HT1080 (cell line): ENCODE results near the gene MOCOS. TPM values are rescaled to one million over a fixed set of nuclear protein-coding genes. Genes with fewer than 3 reads are reported as not detected.
A peak's percentile ranks its signal among the peaks of the same experiment; 100 is the strongest.

Experiments
- DNase-seq: peaks from one replicate; pipeline ENCODE4 v3.0.0-alpha.2; 2015; ENCODE audit warnings: low read depth
- total RNA-seq: library from RNA; depleted of rRNA; stranded (reverse); fragments of >200 nt; shearing (Covaris generic); gene quantifications from 2 replicates; pipeline ENCODE4 v1.2.3, GENCODE V29; 2014

Gene MOCOS
- total RNA-seq, 1 experiment from 2014 or later: 12.2 TPM

DNA sequence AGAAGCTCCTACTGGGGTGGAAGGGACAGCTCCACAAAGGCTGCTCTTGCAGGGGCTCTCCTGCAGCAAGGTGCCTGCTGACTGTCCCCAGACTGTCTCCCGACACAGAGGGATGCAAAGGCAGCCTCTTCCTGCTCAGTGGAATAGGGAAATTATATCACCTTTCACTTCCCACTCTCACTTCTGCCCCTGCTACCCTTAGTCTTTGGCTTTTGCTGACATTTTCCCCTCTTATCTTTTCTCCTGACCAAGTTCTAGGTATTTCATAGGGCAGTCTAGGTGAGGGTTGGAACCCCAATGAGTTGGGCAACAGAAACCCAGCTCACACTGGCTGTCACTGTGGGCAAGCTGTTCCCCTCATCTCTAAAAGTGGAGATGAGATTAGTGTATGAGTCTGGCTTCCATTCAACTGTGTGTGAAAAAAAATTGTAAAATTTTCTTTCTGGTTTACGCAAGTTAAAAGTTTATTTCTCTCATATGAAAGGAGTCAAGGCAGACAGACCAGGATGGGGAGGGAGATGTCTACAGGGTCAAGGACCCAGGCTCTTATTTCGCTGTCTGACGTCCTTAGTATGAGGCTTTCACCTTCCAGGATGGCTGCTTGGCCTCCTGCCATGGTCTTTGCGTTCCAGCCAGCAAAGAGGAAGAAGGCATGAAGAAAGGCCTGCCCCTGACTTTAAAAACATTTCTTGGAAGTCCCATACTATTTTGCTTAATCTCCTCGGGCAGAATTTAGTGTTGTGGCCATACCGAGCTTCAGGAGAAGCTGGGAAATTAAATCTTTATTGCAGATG is 7.5 kb upstream of the MOCOS start:
- DNase-seq: peak; percentile 59

DNA sequence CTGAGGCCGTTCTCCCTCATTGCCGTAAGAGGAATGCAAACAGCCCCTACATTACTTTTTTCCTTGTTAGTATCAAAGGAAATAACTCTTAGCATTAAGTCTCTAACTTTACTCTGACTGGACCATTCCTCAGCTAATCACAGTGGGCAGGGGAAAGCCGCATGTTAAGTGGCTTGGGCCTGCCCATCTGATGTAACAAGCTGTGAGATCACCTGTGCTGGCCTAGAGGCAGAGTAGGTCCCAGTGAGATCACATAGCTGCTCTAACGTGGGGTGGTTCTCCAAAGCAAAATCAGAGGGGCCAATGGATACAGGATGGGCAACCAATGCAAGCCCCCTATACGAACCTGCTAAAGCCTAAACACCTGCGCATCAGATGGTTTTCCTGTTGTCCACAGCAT is 5.9 kb upstream of the MOCOS start:
- DNase-seq: no peak

DNA sequence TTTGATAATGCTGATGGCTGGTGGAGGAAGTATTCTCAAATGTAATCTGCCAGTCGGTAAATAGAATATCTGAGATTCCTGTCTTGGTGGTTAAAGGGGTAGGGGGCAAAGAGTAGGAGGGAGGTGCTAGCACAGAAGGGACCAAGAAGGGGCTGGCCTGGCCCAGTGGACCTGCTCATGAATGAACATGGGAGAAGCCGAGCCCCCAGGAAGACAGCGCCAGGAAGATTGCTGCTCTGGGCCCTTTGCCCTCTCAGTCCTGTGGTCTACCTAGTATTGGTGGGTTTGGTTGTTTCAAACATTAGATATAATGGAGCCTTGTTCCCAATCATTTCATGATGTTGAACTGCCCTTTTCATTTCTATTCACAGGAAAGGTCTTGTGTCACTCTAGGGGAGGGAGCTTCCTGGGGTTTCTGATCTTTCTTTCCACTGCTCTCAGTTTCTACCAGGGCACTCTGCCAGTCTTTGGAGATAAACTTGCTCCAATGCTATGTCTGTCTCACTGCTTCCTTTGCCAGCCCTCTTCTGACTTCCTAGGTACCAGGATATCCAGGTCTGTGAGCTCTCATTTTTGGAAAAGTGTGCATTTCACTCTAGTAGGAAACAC is 5.3 kb upstream of the MOCOS start:
- no peak for DNase-seq

DNA sequence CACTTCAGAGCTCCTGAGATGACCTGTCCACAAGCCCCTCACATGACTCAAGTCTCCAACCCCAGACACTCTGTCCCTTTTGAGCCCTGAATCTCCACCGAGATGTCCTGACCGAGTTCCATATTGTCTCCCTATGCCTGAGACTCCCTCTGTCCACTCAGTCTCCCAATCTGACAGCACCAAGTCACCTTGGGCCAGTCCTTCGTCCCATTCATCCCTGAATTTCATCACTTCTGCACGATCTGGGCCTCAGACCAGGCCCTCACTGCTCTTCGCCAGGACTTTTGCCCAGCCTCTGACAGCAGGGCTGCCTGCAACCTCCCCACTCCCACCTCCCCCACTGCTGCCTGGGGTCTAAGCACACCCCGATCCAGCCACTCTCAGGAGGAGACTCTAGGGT is 4.3 kb upstream of the MOCOS start:
- no peak for DNase-seq

DNA sequence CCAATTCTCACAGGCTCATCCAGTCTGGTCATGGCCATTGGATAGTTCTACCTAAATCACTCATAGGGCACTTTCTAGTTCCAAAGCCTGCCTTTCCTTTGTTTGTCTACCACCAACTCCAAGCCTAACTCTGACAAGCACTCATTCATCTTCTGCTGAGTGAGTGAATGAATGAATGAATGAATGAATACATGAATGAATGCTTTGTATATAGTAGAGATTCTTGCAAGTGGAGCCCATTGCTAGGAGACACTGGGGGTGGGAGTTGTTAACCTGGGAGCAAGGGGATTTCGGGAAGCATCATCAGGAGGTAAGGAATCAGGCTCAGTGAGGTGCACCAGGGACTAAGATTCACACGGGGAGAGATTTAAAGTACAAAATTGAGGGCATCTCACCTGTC is 3.3 kb upstream of the MOCOS start:
- no peak for DNase-seq

DNA sequence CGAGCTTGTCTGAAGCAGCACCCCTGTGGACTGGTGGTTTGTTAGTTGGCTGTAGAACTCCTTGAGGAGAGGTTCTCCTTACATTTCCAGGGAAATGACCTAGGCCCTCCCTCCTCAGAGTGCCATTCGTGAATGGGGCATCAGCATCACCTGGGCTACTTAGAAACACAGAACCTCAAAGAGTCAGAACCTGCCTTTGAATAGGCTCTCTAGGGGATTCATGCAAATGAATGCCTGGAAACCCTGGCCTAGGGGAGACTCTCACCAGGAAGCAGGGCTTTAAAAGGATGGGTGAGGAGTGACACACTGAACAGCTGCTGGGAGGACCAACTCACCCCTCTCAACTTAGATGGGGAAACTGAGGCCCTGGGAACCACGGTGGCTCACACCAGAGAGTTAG is 2.1 kb upstream of the MOCOS start:
- DNase-seq: no peak

DNA sequence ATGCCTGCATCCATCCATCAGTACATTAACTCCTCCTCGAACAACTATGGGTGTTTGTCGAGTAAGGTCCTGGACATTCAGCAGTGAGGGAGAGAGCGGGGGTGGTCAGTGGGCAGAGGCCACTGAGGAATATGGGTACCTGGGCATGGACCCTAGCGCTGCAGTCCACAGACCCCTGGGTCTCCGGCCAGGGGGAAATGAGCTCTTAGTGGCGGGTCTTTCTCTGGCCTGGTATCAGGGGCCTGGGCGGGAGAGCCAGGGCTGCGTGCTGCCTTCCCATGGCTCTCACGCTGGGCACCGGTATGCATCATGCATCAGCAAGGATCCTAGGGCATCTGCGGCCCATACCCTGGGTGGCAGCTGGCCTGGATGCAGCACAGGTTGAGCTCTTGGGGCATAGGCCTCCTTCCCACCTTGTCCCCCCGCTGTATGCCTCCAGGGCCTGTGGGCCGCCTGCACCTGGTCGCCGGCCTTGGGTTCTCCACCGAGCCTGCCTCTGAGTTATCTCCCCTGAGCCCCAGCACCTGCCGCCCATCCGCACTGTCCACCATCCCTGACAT is 1.3 kb upstream of the MOCOS start:
- no peak for DNase-seq

DNA sequence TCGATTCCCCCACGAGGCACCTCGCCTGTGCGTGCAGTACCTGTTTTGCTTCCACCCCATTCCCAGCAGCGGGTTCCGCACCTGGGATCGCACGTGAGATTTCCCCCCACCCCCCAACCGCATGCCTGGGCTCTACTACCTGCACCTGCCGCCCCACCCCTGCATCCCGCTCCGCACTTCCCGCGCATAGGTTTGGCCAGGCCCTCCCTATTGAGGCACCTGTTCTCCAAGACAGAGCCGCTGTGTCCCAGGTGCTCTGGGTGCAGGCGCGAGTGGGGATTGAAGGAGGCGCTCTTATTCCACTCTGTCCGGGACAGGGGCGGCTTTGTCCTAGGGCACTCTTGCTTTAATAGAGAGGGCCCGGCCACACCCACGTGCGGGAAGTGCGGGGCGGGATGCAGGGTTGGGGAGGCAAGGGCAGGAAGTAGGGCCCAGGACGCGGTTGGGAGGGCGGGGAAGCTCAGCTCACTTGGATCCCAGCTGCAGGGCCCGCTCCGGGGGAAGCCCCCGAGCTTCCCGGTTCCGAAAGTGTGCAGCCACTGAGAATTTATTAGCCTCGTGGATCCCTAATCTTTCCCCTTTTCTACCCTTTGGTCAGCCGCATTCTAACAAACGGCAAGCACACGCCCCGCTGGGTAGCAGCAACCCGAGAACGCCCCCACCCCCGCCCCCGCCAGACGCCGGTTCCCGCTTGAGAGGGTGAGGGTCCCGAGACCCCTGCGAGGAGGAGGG is 670 bp upstream of the MOCOS start:
- peak; percentile 34 for DNase-seq

DNA sequence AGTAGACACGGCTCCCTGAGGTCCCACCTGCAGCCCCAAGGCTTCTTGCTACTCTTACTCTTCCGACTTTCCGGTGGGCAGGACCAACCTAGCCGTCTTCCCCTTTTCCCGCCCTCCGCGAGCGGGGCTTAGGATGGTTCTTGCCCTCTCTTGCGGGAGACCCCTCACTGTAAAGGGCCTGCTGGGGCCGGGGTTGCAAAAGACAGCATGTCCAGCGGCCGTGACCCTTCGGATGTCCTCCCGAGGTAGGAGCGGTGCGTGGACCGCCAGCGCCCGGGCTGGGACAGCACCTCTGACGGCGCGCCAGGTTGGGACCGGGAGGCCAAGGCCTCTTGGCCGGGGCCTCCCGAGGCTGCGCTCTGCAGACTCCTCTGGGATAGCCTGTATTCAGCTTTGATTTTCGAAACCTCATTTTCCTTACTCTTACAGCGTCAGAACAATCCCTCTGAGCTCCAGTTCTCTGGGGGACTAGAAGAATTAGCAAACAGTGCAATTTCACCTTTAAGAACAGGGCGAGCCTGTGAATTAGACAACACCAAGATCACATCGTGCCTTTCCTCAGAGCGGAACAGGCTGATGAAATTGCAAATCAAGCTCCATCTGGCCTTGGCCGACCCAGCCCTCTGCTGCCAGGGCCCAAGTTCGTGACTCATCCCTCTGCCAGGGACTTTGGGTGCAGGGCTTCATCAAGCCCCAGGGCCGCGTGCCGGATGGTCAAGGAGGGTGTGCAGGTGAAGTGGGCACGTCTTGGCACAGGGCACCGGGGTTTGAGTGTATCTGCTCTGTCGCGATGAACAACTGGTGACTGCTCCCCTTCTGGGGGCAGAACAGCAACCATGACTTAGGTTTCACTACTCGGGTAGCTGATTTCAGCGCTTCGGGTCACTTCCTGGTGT is 777 bp downstream of the MOCOS start:
- peak; percentile 68 for DNase-seq

DNA sequence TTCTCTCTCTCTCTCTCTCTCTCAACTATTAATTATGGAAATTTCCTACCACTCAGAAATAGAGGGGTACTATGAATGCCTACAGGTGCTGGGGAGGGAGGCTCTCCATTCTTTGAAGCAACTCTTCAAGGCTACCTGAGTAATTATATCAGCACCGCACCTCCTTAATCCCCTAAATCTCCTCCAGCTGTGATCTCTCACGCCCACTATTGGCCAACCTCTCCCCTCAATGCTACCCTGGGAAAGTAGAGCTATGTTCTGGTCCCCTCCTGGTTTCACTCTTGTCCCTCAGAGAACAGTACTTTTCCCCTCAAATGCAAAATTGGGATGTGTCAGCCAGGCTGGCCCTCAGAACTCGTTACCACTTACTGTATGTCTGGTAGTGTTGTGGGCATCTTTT is 1.6 kb downstream of the MOCOS start:
- no peak for DNase-seq

DNA sequence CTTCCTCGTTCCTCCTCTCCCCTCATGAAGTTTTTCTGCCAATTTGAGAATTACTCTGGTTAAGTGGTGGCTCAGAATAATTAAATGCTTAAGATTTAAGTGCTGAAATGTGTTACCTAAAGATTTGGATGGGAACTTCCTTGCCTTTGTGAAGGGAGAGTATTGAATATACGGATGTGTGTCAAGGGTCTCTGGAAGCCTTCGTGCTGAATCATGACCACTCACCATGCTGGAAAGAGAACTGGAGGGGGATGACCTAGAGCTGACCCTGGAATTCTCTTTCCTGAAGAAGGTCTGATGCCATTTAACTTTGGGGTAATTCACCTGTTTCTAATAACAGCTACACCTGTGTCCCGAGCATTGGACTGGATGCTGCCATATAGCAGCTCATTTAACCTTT is 2.2 kb downstream of the MOCOS start:
- no peak for DNase-seq

DNA sequence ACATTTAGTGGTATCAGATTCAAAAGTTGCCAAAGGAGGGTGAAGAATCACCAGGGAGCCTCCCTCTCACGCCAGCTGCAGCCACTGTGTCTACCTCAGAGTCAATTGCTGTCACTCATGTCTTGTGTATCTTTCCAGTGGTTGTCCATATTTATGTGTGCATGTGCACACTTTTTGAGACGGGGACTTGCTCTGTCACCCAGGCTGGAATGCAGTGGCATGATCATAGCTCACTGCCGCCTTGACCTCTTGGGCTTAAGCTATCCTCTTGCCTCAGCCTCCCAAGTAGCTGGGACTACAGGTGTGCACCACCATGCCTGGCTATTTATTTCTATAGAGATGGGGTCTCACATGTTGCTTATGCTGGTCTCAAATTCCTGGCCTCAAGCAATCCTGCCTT is 4.0 kb downstream of the MOCOS start:
- no peak for DNase-seq

DNA sequence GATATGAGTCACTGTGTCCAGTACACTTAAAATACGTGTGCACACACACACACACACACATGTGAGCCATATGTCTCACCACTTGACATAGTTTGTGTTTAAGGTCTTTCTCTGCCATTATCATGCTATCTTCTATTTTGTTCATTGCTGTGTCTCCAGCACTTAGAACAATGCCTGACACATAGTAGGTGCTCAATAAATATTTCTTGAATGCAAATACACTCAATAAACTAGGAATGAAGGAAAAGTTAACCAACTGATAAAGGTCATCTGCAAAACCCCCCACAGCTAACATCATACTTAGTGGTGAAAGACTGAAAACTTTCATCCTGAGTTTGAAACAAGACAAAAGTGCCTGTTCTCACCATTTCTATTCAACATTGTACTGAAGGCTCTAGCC is 4.4 kb downstream of the MOCOS start:
- DNase-seq: no peak

DNA sequence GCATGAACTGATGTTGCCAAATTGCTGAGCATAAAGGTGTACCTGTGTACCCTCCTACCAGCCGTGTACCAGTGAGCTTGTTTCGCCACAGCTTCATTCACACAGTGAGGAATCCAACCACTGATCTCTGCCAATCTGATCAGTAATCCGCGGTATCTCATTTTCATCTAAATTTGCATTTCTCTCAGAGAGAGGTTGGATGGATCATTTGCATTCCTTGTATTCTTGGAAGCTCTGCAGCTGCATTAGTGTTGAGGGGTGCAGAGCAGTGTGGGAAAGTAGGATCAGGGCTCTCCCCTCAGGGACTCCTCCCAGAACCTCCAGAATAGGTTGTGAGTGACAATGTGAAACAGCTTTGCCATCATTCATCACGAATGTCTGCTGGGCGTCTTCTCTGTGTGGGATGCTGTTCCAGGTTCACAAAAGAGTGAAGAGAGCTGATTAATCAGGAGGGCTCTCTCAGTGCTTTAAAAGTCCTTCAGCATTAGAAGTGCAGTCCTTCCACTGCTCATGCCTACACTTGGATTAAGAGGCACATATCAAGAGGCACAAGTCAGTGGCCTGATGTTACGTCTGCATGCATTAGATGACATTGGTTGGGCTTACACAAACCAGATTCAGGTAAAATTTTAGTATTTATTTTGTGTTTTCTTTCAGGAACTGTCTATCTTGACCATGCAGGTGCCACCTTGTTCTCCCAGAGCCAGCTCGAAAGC is 7.5 kb downstream of the MOCOS start:
- no peak for DNase-seq

DNA sequence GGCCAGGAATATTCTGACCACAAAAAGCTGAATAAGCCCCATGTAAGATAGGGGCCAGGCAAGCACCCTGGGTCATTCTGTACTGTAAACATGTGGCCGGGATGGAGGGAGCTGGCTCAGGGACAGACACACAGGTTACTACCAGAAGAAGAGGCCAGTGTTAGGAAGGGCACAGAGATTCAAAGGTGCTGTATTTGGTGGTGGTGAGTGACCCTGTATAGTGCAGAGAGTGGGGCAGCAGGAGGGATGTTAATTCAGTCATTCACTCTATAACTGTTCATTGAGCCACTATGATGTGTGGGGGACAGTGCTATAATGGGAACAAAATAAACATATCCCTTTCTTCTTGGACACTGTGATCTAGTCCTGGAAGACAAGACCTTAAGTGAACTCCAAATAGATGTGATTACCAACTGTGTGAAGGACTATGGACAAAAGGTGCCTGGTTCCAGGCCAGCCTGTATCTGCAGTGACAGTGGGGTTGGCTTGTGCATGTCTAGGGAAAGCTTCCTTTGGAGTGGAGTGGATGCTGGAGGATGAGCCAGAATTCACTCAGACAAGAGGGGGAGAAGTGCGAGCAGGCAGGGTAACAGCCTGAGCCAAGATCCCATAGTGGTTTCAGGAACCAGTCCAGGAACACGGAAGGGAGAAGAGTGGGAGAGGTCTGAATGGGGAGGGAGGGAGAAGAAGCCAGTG is 8.3 kb downstream of the MOCOS start:
- DNase-seq: no peak

DNA sequence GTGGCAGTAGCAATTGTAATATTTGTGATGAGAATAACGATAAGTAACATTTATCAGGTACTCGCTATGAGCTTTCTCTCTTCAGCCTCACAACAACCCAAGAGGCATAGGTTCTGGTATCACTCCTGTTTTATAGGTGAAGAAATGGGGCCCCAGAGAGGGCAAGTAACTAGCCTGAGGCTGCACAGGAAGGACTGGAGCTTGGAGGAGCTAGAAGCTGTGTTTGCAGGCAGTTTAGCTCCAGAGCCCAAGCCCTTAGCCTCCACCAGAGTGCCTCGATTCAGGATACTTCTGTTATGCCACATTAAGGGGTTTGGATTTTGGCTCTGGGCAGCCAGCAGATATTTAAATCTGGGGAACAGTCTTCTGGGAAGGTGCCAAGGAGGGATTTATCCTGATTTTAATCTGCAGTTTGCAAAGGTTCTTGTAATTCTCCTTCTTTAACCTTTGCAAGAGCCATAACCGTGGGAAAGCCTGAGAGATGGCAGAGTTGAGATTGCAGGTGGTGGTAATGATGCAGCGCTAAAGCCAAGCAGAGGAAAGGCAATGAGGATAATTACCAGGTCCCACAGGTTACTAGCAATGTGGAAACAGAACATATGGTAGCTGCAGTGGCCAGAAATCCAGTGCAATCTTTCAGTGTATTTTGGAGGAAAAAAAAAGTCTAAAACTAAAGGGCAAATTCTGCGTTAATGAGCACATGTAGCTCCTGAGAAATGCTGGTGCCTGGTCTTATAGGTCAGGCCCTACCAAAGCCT is 9.1 kb downstream of the MOCOS start:
- no peak for DNase-seq

DNA sequence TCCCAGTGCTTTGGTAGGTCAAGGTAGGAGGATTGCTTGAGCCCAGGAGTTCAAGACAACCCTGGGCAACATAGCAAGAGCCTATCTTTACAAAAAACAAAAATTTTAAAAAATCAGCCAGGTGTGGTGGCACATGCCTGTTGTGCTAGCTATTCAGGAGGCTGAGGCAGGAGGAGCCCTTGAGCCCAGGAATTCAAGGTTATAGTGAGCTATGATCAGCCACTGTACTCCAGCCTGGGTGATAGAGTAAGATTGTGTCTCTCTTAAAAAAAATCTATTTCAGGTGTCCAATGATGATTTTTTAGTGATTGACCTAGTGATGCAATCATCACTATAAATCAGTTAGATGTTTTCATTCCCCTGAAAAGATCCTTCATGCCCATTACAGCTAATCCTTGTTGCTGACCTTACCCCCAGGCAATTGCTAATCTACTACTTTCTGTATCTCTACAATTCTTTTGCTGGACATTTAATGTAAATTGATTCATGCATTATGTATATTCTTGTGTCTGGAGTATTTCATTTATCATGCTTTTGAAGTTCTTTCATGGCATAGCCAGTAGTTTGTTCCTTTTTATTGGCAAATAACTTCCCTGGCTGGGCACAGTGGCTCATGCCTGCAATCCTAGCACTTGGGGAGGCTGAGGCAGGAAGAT is 10.3 kb downstream of the MOCOS start:
- DNase-seq: no peak

DNA sequence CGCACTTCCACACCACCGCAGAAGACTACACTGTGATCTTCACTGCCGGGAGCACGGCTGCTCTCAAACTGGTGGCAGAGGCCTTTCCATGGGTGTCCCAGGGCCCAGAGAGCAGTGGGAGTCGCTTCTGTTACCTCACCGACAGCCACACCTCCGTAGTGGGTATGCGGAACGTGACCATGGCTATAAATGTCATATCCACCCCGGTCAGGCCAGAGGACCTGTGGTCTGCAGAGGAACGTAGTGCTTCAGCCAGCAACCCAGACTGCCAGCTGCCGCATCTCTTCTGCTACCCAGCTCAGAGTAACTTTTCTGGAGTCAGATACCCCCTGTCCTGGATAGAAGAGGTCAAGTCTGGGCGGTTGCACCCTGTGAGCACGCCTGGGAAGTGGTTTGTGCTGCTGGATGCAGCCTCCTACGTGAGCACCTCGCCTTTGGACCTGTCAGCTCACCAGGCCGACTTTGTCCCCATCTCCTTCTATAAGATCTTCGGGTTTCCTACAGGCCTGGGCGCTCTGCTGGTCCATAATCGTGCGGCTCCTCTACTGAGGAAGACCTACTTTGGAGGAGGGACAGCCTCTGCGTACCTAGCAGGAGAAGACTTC is 12.5 kb downstream of the MOCOS start:
- DNase-seq: no peak
